SK-N-MC (cell line): Measurements from ENCODE around the gene HGS.

Source experiments
- DNase-seq: peaks from one replicate; pipeline ENCODE4 v3.0.0-alpha.2; 2011; ENCODE audit warnings: low read depth, low spot score
- H3K27ac ChIP-seq: fragments of 200-600 bp; sonication (generic); 2 replicates; pipeline ENCODE4 v1.5.1; 2016; ENCODE audit warnings: mixed run types
- H3K36me3 ChIP-seq: fragments of 200-600 bp; sonication (generic); 2 replicates; pipeline ENCODE4 v1.6.1; 2017; ENCODE audit warnings: antibody characterized with exemption, low read length, mixed read lengths; ENCODE audit not compliant: insufficient read depth
- H3K4me3 ChIP-seq: fragments of 200-600 bp; sonication (generic); 2 replicates; pipeline ENCODE4 v1.5.1; 2016
- H3K9ac ChIP-seq: fragments of 200-600 bp; sonication (generic); 2 replicates; pipeline ENCODE4 v1.8.0; 2017; ENCODE audit warnings: mixed run types, mixed read lengths; ENCODE audit not compliant: insufficient read length
- H3K9me3 ChIP-seq: fragments of 200-600 bp; sonication (generic); 2 replicates; pipeline ENCODE4 v1.6.1; 2017; ENCODE audit warnings: low read depth, mild to moderate bottlenecking, antibody characterized with exemption, low read length, moderate library complexity, mixed read lengths
- EZH2 ChIP-seq: fragments of 200-600 bp; sonication (generic); IDR thresholded peaks from one replicate; pipeline ENCODE4 v1.6.1; 2017; ENCODE audit warnings: antibody characterized with exemption
- FOXP2 ChIP-seq: optimal IDR thresholded peaks from 2 replicates; pipeline ENCODE3; 2011; ENCODE audit warnings: mild to moderate bottlenecking, moderate library complexity; ENCODE audit not compliant: insufficient read depth; ENCODE audit errors: extremely low read length, control extremely low read depth
- POLR2AphosphoS5 ChIP-seq: IDR thresholded peaks from 2 replicates; pipeline ENCODE4 v1.6.1; 2012; ENCODE audit warnings: mild to moderate bottlenecking, low read depth, low read length, borderline replicate concordance

HGS gene

DNA sequence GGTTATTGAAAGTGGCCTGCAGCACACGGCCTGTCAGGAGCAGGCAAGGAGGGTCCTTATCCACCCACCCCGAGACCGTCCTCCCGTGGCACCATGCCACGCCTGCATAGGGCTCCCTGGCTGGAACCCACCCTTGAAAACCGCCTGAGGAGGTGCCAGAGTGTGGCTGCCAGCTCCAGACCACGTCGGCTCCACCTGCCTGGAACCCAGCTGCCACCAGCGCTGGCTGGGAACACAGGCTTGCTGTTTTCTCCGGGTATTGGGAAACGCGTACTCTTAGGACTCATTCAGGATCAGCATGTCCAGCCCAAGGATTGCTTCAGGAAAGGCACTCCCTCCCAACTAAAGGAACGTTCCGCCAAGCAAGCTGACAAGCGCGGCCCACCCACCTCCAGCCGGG, 6.9 kb upstream of the HGS start:
- H3K27ac ChIP-seq, result no peak overlapping the region
- H3K36me3 ChIP-seq, result peaks cover 17% of the 10 kb centered on the region
- no peak for DNase-seq
- no peak overlapping the region for H3K4me3 ChIP-seq
- no peak for TF ChIP-seq FOXP2
- TF ChIP-seq POLR2AphosphoS5, result no peak
- no peak for TF ChIP-seq EZH2
- no peaks in the 10 kb centered on the region for H3K9me3 ChIP-seq
- H3K9ac ChIP-seq, result no peak overlapping the region

DNA sequence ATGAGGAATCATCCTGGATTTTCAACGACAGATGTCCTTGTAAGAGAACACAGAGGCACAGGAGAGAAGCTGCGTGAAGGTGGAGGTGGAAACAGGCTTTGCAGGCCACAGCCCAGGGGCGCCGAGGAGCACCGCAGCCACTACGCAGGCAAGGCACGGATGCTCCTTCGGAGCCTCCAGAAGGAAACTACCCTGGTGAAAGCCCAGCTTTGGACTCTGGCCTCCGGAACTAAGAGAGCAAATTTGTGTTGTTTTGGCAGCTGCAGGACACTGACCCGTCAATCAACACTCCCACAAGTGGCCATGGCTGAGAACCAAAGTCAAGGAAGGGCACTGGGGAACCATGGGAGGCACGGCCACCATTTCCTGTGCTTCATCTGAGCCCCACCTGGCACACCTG, 3.7 kb upstream of the HGS start:
- H3K27ac ChIP-seq, result no peak overlapping the region
- no peak overlapping the region for H3K4me3 ChIP-seq
- TF ChIP-seq FOXP2, result no peak
- no peak for TF ChIP-seq POLR2AphosphoS5
- TF ChIP-seq EZH2, result no peak
- no peak overlapping the region for H3K9ac ChIP-seq
- H3K9me3 ChIP-seq, result no peaks in the 10 kb centered on the region
- no peaks in the 10 kb centered on the region; the same call in 1 of the 2 replicates for H3K36me3 ChIP-seq
- DNase-seq, result no peak

DNA sequence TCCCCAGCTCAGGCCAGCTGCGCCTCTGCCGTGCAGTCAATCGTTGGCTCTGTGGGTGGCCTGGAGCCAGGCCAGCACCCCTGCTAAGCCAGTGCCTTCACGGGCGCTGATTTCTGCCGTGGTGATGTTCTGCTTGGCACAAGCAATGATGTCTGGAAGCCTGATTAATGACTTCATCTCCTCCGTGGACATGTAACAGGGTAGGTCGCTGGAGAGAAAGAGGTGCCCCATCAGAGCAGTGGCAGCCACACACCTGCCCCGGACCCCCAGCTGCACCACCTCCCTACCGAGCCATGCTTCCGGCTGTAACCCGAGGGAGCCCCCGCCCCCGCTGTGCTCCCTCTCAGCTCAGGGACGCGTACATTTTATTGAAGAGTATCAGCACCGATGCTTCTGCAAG, 2.1 kb upstream of the HGS start:
- H3K9ac ChIP-seq, result no peak overlapping the region
- 0 out of 2 replicates have a peak overlapping the region, but pooled peaks have one; percentile 98 for H3K4me3 ChIP-seq
- H3K27ac ChIP-seq, result no peak overlapping the region
- H3K9me3 ChIP-seq, result no peaks in the 10 kb centered on the region
- TF ChIP-seq EZH2 (no peak), FOXP2 (no peak), POLR2AphosphoS5 (no peak)
- peaks cover 13% of the 10 kb centered on the region for H3K36me3 ChIP-seq
- DNase-seq, result no peak

DNA sequence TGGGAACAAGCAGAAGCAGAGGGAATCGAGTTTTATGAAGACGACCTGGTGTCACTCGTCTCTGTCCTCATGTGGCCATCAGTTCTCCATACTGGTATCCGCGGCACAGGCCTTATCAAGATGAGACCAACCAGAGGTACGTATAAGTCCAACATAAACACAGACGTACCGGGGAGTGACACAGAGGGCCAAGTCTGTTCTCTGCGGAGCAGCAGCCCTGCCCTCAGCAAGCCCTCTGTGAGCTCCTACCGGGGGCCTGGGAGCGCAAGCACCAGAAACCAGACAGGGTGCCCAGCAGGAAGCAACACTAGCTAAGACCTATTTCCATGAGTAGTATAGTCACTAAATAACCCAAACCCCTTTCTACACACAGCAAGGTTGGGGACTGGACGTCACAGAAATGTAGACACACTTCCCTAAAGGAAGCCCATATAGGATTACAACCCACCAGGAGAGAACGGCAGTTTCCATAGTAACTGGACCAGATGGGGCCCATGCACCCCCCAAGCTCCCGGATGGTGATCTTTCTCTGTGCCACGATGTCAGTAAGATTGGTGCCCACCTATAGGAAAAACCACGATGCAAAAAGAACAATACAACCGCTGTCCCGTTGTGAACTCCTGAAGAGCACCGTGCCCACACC, 1.1 kb upstream of the HGS start:
- H3K9ac ChIP-seq, result peak overlapping the region; percentile 95
- no peak for TF ChIP-seq POLR2AphosphoS5
- TF ChIP-seq EZH2, result no peak
- TF ChIP-seq FOXP2, result no peak
- no peak overlapping the region for H3K27ac ChIP-seq
- peaks cover 22% of the 10 kb centered on the region for H3K36me3 ChIP-seq
- no peaks in the 10 kb centered on the region for H3K9me3 ChIP-seq
- H3K4me3 ChIP-seq, result peak overlapping the region; percentile 98
- no peak for DNase-seq

DNA sequence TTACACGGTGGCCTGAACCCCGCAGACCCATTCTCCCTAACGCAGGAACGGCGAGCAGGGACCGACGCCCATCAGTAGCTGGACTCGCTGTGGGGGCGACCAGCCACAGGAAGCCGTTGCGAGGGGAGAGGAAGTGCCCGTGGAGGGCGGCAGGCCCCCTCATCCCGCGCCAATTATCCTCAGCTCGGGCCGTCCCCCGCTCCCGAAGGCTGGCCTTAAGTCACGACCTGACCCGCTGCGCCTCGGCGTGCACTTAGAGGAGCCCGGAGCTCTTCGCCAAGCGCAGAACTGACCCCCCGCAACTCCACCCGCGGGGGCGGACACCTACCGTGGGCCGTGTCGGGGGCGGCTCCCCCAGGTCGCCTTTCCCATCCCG, 615 bp upstream of the HGS start:
- peak overlapping the region; percentile 98 for H3K4me3 ChIP-seq
- H3K9ac ChIP-seq, result peak overlapping the region; percentile 95
- TF ChIP-seq EZH2 (no peak), POLR2AphosphoS5 (no peak), FOXP2 (no peak)
- H3K36me3 ChIP-seq, result peaks cover 22% of the 10 kb centered on the region
- H3K9me3 ChIP-seq, result no peaks in the 10 kb centered on the region
- peak overlapping the region; percentile 76 for H3K27ac ChIP-seq
- no peak for DNase-seq

DNA sequence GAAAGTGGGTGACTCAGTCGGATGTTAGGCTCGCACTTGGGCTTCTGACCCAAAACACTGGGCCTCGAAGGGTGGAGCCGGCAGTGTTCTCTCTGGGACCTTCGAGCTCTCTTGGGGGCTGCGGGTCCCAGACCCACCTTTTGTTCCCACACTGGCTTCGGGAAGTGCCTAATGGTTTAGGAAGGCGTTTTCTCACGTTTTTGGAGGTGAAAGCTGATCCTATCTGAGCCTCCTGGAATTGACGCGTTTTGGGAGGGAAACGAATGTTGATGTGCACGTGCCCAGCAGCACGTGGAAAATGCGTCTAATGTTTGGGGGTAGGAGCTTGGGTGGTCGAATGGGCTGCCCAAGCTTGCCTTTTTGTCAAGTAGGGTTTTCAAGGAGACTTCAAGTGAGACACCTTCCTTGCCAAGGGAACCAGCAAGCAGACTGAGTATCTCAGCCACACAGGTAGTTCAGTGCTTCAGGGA, 666 bp downstream of the HGS start:
- H3K27ac ChIP-seq, result peak overlapping the region; percentile 54
- peaks cover 33% of the 10 kb centered on the region for H3K36me3 ChIP-seq
- peak overlapping the region; percentile 98 for H3K4me3 ChIP-seq
- DNase-seq, result no peak
- no peak for TF ChIP-seq EZH2
- TF ChIP-seq POLR2AphosphoS5, result no peak
- TF ChIP-seq FOXP2, result no peak
- H3K9ac ChIP-seq, result peak overlapping the region; percentile 97
- no peaks in the 10 kb centered on the region for H3K9me3 ChIP-seq

DNA sequence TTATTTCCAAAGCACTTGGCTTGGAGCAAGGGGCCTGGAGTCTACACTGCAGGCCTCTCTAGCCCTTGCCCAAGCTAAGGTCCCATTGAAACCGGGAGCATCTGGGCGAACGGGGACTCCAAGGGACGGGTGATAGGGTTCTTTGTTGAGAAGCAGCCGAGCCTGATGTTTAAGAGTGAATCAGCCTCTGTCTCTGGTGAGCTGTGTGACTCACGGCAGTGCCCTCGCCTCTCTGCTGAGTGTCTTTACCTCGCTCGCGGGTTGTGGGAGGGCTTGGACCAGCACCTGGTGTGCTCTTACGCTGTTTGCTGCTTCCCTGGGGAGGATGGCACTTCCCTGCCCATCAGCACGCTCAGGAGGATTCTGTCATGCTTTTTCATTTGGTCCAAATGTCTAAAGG, 1.3 kb downstream of the HGS start:
- Histone ChIP-seq H3K36me3 (peaks cover 39% of the 10 kb centered on the region), H3K4me3 (peak overlapping the region; percentile 98), H3K9me3 (no peaks in the 10 kb centered on the region), H3K27ac (no peak overlapping the region), H3K9ac (peak overlapping the region; percentile 97)
- DNase-seq, result no peak
- TF ChIP-seq POLR2AphosphoS5 (no peak), EZH2 (no peak), FOXP2 (no peak)

DNA sequence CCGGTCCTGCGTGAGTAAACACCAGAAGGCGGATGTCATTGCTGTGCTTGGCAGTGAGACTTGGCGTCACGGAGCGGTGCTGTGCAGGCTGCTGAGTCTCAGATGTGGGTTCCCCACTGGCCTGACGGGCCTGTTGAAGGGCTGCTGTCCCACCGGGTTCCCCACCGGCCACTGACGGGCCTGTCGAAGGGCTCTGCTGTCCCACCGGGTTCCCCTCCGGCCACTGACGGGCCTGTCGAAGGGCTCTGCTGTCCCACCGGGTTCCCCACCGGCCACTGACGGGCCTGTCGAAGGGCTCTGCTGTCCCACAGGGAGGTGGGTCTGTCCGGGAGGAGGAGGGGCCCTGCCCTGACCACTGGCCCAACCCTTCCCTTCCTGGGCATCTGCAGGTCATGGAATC, 2.8 kb downstream of the HGS start:
- no peak overlapping the region for H3K9ac ChIP-seq
- H3K27ac ChIP-seq, result no peak overlapping the region
- peaks cover 51% of the 10 kb centered on the region for H3K36me3 ChIP-seq
- H3K4me3 ChIP-seq, result no peak overlapping the region
- TF ChIP-seq EZH2 (no peak), POLR2AphosphoS5 (no peak), FOXP2 (no peak)
- no peak for DNase-seq
- H3K9me3 ChIP-seq, result no peaks in the 10 kb centered on the region
